ENCODE measurements around the gene SIRT1.
"Not testable (repeated sequence)": the region's sequence is repeated elsewhere in the genome, so short reads cannot be mapped to it uniquely, and the experiment has no call there.

SIRT1 gene

GRCh38 chr10:67884313-67884841, at the start of gene SIRT1:
Gene SIRT1 (plus strand): TSS chr10:67884656. CDS start chr10:67884722, 66 bp downstream.
- DNase-seq (ENCODE audit: low read depth, low spot score), result peak; percentile 85

GRCh38 chr10:67835541-67836394, 48.7 kb upstream of the SIRT1 start:
- not testable (repeated sequence) for DNase-seq (ENCODE audit: low read depth, low spot score)

- DNase-seq (ENCODE audit: low read depth, low spot score), result no peak
Observed at GRCh38 chr10:67836488-67836887, 48.0 kb upstream of the SIRT1 start.

- no peak for DNase-seq (ENCODE audit: low read depth, low spot score)
Observed at GRCh38 chr10:67836972-67837371, 47.5 kb upstream of the SIRT1 start.

- DNase-seq (ENCODE audit: low read depth, low spot score), result no peak
Observed at GRCh38 chr10:67837541-67838314, 46.7 kb upstream of the SIRT1 start, which contains the start of gene DNAJC12. Gene DNAJC12 (minus strand): TSS chr10:67838188. CDS start chr10:67838011, 177 bp downstream.

- DNase-seq (ENCODE audit: low read depth, low spot score), result not testable (repeated sequence)
Observed at GRCh38 chr10:67839511-67839910, 44.9 kb upstream of the SIRT1 start.

GRCh38 chr10:67839951-67840350, 44.5 kb upstream of the SIRT1 start:
- no peak for DNase-seq (ENCODE audit: low read depth, low spot score)

- no peak for DNase-seq (ENCODE audit: low read depth, low spot score)
Observed at GRCh38 chr10:67841737-67842136, 42.7 kb upstream of the SIRT1 start.

- DNase-seq (ENCODE audit: low read depth, low spot score), result no peak
Observed at GRCh38 chr10:67843284-67843683, 41.2 kb upstream of the SIRT1 start.

- DNase-seq (ENCODE audit: low read depth, low spot score), result peak; percentile 89
Observed at GRCh38 chr10:67849331-67850011, 35.0 kb upstream of the SIRT1 start.

- DNase-seq (ENCODE audit: low read depth, low spot score), result no peak
Observed at GRCh38 chr10:67851186-67851585, 33.3 kb upstream of the SIRT1 start.

GRCh38 chr10:67852761-67853160, 31.7 kb upstream of the SIRT1 start:
- no peak for DNase-seq (ENCODE audit: low read depth, low spot score)

GRCh38 chr10:67853512-67853911, 30.9 kb upstream of the SIRT1 start:
- DNase-seq (ENCODE audit: low read depth, low spot score), result no peak

GRCh38 chr10:67858971-67859370, 25.5 kb upstream of the SIRT1 start:
- DNase-seq (ENCODE audit: low read depth, low spot score), result no peak

GRCh38 chr10:67861750-67862432, 22.6 kb upstream of the SIRT1 start:
- DNase-seq (ENCODE audit: low read depth, low spot score), result no peak

GRCh38 chr10:67863094-67863493, 21.4 kb upstream of the SIRT1 start:
- no peak for DNase-seq (ENCODE audit: low read depth, low spot score)

GRCh38 chr10:67864607-67865371, 19.7 kb upstream of the SIRT1 start:
- DNase-seq (ENCODE audit: low read depth, low spot score), result no peak

GRCh38 chr10:67868132-67868531, 16.3 kb upstream of the SIRT1 start:
- DNase-seq (ENCODE audit: low read depth, low spot score), result no peak

GRCh38 chr10:67869996-67870395, 14.5 kb upstream of the SIRT1 start:
- DNase-seq (ENCODE audit: low read depth, low spot score), result no peak

Data from activated CD4-positive, CD25-positive, alpha-beta regulatory T cell treated with anti-CD3 and anti-CD28 coated beads, Interleukin-2, amount 50 U/mL, for 16 hours (primary cell).